ENCODE measurements around the gene TSC22D4.
"Not testable (repeated sequence)": the region's sequence is repeated elsewhere in the genome, so short reads cannot be mapped to it uniquely, and the experiment has no call there.

TSC22D4 gene

DNA sequence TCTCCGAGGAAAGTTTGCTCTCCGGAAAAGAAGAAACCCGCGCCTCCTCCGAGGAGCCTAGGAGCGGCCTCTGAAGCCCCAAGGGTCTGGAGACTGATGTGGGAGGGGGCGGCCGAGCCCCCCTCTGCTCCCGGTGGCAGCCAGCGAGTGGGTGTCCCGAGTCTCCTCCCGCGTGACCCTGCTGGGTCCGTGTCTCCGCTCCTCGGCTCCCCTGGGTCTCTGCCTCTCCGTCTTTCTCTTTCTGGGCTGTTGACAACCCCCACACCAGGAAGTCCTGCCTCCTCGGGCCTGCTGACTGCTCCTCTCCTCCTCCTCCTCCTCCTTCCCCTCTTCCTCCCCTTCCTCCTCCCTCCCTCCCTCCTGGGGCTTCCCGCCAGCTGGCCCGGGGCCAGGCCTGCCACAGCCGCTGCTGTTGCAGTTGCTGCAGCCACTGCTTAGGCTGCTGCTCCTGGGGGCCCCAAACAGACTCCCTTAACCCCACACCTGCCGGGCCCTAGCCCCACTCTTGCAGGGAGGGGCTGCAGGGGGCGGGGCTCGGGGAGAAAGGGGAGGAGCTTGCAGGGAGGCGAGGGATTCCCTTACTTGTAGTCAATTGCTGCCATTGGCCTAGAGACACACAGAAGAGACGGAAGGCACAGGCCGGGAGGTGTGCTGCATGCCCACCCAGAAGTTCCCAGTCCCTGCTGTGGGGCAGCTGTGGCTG is at the start of gene TSC22D4:
Gene TSC22D4 (minus strand): TSS at position 257 of the 703 bp plus-strand sequence. CDS start 1,176 bp downstream, outside the sequence.
- in situ Hi-C loops (cut with MboI; ENCODE audit: low sequenced_read_pairs), result no loop called here

DNA sequence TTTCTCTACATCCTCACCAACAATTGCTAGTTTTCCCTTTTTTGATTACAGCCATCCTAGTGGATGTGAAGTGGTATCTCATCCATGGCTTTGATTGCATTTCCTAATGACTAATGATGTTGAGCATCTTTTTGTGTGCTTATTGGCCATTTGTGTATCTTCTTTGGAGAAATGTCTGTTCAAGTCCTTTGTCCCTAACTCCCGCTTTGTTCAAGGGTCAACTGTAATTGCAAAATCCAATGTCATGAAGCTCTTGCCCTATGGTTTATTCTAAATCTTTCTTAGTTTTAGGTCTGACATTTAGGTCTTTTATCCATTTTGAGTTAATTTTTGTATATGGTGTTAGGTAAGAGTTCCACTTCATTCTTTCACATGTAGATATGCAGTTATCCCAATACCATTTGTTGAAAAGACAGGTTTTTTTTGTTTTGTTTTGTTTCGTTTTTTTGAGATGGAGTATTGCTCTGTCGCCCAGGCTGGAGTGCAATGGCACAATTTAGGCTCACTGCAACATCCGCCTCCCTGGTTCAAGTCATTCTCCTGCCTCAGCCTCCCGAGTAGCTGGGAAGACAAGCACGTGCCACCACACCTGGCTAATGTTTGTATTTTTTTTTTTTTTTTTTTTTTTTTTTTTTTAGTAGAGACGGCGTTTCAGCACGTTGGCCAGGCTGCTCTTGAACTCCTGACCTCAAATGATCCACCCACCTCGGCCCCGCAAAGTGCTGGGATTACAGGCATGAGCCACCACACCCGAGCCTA is 49.3 kb upstream of the TSC22D4 start:
- in situ Hi-C loops (cut with MboI; ENCODE audit: low sequenced_read_pairs), result not testable (repeated sequence)

DNA sequence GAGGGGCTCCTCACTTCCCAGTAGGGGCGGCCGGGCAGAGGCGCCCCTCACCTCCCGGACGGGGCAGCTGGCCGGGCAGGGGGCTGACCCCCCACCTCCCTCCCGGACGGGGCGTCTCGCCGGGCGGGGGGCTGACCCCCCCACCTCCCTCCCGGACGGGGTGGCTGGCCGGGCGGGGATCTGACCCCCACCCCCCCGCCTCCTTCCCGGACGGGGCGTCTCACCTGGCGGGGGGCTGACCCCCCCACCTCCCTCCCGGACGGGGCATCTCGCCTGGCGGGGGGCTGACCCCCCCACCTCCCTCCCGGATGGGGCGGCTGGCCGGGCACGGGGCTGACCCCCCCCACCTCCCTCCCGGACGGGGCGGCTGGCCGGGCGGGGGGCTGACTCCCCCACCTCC is 44.2 kb upstream of the TSC22D4 start:
- in situ Hi-C loops (cut with MboI; ENCODE audit: low sequenced_read_pairs), result not testable (repeated sequence)

DNA sequence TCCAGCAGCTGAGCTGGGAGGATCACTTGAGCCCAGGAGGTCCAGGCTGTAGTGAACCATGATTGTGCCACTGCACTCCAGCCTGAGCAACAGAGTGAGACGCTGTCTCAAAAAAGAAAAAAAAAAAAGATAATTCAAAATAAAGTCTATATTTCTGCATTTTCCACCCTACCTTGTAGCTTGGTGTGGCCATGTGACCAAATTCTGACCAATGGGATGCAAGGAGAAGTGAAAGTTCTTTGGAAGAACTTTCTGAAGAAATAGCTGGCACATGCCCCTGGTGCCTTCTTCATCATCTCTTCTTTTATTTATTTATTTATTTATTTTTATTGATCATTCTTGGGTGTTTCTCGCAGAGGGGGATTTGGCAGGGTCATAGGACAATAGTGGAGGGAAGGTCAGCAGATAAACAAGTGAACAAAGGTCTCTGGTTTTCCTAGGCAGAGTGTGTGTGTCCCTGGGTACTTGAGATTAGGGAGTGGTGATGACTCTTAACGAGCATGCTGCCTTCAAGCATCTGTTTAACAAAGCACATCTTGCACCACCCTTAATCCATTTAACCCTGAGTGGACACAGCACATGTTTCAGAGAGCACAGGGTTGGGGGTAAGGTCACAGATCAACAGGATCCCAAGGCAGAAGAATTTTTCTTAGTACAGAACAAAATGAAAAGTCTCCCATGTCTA is 43.0 kb upstream of the TSC22D4 start:
- in situ Hi-C loops (cut with MboI; ENCODE audit: low sequenced_read_pairs), result not testable (repeated sequence)

DNA sequence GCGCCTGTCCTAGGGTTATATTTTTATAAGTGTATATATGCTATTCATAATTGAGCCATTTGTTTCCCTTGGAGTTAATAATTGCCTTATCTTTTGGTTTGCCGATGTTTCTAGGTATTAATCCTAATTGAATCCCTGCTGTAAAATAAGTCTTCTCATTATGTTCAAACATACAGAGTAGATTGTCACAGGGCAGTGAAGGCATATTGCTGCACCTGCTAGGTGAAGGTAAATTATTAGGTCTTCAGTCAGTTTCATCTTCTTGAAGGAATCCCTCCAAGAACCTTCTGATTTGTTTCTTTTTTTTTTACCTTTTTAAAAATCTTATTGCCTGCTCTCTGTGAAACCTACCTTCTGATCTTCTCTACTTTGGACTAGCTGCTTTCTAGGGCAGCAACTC is 42.1 kb upstream of the TSC22D4 start:
- in situ Hi-C loops (cut with MboI; ENCODE audit: low sequenced_read_pairs), result no loop called here

DNA sequence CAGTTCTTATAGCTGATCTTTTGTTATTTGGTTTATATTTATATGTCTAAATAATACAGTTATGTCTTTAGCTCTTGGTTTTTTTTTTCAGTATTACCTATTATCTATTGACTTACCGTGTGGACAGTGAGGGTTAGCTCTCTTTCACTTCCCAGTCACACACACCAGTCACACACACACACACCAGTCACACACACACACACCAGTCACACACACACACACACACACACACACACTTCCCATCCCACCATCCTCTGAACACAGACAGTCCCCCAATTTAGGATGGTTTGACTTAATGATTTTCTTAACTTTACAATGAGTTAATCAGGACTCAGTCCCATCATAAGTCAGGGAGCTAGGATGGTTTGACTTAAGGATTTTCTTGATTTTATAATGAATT is 41.1 kb upstream of the TSC22D4 start:
- in situ Hi-C loops (cut with MboI; ENCODE audit: low sequenced_read_pairs), result no loop called here

DNA sequence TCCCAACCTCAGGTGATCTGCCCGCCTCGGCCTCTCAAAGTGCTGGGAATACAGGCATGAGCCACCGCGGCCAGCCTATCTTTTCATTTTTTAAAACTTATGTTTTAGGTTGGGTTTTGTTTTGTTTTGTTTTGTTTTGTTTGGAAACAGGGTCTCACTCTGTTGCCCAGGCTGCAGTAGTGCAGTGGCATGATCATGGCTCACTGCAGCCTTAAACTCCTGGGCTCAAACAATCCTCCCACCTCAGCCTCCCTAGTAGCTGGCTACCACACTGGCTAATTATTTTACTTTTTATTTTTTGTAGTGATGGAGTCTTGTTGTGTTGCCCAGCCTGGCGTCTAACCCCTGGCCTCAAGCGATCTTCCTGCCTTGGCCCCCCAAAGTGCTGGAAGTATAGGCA is 40.6 kb upstream of the TSC22D4 start:
- in situ Hi-C loops (cut with MboI; ENCODE audit: low sequenced_read_pairs), result no loop called here

DNA sequence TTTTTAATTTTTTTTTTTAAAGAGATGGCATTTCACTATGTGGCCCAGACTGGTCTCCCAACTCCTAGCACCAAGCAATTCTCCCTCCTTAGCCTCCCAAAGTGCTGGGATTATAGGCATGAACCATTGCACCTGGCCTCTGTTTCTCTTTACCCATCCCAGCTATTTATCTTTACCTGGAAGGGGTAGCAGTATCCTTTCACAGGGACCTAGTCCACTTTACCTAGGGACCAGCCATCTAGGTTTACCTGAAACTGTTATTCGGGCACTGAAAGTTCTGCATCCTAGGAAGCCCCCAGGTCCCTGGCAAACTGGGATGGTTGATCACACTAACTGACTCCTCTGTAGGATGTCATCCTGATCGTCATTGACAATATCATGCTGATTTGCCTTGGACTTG is 38.3 kb upstream of the TSC22D4 start:
- in situ Hi-C loops (cut with MboI; ENCODE audit: low sequenced_read_pairs), result no loop called here

DNA sequence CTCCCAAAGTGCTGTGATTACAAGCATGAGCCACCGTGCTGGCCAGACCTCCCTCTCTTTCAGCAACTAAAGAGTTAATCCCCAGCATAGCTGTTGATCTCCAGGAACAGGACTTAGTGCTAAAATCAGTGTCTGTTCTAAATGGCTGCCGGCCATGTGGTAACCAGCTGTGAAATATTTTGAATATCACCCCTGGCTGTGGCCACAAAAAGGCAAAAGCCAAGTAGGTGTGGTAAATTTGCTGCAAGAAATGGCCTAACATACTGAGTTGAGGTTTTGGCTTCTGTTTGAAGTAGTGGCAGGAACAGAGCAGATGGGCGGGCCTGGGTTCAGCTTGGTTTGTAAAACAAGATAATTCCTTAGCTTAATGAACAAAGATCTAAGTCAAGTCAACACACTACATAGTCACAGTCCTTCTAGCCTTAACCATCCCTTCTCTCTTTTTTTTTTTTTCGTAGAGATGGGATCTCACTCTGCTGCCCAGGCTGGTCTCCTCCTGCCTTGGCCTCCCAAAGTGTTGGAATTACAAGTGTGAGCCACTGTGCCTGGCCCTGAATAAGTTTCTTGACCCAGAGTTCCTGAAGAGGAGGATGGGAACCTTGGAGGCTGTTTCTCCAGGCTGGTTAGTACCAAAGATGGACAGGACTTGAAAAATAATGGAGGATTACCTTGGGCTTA is 37.3 kb upstream of the TSC22D4 start:
- in situ Hi-C loops (cut with MboI; ENCODE audit: low sequenced_read_pairs), result no loop called here

DNA sequence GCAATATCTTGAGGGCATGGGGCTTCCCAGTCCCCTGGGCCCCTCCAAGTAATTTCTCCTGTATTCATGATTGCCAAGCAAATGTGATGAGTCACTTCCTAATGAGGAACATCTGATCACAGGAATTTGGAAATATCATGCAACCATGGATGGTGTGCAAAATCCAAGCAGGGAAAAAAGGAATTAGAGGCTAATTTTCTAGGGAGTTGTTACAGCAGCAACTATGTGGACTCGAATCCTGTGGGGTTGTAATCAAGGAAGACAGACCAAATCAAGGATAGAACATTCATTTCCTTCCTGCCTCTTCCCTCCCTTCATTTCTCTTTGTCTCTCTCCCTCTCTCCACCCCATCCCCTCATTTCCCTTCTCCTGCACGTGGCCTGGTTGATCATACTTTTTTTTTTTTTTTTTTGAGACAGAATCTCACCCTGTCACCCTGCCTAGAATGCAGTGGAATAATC is 36.1 kb upstream of the TSC22D4 start:
- in situ Hi-C loops (cut with MboI; ENCODE audit: low sequenced_read_pairs), result no loop called here

DNA sequence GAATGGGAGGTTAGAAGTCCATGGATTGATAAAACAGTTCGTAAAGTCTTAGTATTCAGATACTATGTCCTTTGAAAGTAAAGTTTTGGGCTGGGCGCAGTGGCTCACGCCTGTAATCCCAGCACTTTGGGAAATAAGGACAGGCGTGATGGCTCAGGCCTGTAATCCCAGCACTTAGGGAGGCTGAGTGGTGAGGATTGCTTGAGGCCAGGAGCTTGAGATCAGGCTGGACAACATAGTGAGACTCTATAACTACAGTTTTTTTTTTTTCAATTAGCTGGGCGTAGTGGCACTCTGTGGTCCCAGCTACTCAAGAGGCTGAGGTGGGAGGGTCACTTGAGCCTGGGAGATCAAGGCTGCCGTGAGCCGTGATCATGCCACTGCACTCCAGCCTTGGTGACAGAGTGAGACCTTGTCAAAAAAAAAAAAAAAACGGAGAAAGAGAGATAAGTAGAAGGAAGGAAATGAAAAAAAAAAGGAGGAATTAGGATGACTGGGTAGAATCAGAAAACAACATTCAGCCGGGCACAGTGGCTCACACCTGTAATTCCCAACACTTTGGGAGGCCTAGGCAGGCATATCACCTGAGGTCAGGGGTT is 34.3 kb upstream of the TSC22D4 start:
- in situ Hi-C loops (cut with MboI; ENCODE audit: low sequenced_read_pairs), result no loop called here

DNA sequence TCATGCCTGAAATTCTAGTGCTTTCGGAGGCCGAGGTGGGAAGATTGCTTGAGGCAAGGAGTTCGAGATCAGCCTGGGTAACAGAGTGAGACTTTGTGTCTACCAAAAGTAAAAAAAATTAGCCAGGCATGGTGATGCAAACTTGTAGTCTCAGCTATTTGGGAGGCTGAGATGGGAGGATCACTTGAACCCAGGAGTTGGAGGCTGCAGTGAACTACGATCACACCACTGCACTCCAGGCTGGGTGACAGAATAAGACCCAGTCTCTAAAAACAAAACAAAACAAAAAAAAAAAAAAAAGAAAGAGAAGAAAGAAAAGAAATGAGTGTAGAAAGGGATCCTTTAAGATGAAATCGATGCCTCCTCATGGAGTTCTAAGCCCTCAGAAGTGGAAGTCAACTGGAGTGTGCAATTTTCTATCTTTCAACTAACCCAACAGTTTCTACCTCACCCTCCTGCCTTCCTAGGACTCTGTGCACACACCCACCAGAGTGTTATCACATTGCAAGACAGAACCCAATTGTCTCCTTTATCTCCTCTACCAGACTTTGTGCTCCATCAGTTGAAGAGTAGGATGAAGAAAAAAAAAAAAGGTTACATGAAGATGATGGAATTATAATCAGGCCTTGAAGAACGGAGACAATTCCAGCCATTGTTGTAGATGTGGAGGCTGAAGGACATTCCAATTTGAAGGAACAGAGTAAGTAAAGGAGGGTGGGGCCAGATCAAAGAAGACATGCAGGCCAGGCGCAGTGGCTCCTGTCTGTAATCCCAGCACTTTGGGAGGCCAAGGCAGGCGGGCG is 31.6 kb upstream of the TSC22D4 start:
- in situ Hi-C loops (cut with MboI; ENCODE audit: low sequenced_read_pairs), result no loop called here

DNA sequence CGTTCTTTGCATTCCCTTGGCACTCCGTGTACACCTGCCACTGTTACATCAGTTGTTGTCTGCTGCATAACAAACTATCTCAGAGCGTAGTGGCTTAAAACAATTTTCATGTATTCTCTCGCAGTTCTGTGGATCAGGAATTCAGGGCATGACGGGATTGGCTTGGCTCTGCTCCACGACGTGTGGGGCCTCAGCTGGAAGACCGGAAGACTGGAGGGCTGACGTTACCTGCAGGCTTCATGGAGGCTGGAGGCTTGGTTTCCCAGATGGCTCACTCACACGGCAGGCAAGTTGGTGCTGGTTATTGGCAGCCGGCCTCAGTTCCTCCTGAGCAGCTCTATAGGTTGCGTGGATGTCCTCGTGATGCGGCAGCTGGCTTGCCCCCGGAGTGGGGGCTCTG is 30.2 kb upstream of the TSC22D4 start:
- in situ Hi-C loops (cut with MboI; ENCODE audit: low sequenced_read_pairs), result no loop called here

DNA sequence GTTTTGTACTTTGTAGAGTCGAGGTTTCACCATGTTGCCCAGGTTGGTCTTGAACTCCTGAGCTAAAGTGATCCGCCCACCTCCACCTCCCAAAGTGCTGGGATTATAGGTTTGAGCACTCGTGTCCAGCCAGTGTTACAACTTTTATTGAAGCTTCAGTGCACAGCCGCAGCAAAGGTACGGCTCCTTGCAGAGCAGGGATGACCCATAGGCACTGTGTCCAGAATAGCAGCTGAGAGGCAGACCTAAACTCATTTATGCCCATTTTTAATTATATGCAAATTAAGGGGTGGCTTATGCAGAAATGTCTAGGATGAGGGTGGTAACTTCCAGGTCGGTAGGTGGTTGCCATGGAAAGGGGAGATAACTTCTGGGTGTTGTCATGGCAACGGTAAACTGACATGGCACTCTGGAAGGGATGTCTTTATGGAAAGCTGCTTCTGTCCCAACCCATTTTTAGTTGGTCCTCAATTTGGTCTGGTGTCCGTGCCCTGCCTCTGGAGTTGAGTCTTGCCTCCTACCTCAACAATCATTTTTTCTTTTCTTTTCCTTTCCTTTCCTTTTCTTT is 27.4 kb upstream of the TSC22D4 start:
- in situ Hi-C loops (cut with MboI; ENCODE audit: low sequenced_read_pairs), result no loop called here

DNA sequence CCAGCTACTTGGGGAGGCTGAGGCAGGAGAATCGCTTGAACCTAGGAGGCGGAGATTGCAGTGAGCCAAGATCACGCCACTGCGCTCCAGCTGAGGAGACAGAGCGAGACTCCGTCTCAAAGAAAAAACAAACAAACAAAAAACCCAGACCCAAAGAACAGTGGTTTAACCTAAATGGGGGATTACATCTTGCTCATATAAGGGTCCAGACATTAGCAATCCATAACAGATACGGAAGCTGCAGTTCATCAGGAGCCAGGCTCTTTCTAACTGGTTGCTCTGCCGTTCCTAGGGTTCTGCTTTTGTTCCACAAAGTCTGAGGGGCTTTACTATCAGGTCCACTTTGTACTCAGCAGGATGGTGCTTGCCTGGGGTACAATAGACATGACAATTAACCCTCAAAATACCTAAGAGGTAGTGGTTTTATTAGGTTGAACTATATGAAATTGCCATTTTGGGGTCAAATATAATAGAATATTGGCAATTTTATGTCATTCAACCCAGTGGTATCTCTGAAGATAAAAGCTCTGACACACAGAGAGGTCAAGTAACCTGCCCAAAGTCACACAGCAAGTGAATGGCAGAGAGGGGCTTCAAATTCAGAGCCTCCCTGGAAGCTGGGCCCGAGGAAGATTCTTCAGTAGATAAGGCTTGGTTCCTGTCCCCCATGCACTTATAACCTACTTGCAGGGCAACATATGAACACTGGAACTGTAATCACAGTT is 26.0 kb upstream of the TSC22D4 start:
- in situ Hi-C loops (cut with MboI; ENCODE audit: low sequenced_read_pairs), result no loop called here

DNA sequence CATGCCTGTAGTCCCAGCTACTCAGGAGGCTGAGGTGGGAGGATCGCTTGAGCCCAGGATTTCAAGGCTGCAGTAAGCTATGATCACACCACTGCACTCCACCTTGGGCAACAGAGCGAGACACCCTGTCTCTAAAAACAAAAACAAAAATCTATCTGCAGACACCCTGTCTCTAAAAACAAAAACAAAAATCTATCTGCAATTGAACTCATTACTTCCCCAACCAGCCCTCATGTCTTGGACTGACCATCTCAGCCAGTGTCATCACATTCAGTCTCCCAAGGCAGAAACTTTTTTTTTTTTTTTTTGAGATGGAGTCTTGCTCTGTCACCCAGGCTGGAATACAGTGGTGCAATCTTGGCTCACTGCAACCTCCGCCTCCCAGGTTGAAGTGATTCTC is 25.0 kb upstream of the TSC22D4 start:
- in situ Hi-C loops (cut with MboI; ENCODE audit: low sequenced_read_pairs), result not testable (repeated sequence)

DNA sequence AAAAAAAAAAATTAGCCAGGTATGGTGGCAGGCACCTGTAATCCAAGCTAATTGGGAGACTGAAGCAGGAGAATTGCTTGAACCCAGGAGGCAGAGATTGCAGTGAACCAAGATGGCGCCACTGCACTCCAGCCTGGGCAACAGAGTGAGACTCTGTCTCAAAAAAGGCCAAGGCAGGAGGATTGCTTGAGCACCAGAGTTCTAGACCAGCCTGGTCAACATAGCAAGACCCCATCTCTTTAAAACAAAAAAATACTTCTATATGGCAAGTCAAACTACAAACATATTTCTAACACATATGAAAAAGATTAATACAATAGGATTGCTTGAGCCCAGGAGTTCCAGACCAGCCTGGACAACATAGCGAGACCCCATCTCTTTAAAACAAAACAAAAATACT is 21.7 kb upstream of the TSC22D4 start:
- in situ Hi-C loops (cut with MboI; ENCODE audit: low sequenced_read_pairs), result not testable (repeated sequence)

DNA sequence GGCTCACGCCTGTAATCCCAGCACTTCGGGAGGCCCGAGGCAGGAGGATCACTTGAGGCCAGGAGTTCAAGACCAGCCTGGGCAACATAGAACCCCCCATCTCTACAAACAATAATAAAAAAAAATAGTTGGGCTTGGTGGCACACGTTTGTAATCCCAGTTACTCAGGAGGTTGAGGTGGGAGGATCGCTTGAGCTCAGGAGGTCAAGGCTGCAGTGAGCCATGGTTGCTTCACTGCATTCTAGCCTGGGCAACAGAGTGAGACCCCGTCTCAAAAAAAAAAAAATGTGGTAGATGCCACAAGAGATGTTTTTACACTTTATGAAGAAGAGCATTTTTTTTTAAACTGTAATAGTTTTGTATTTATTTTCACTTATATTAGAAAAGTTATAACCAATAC is 17.5 kb upstream of the TSC22D4 start:
- in situ Hi-C loops (cut with MboI; ENCODE audit: low sequenced_read_pairs), result no loop called here
